AG20443 (cell line): ENCODE results near the gene OR9A2.
A peak's percentile ranks its signal among the peaks of the same experiment; 100 is the strongest.

Experiments used
- DNase-seq: peaks from one replicate; pipeline ENCODE4 v3.0.0; 2012; ENCODE audit warnings: low spot score, mixed read lengths

Gene OR9A2, protein sequence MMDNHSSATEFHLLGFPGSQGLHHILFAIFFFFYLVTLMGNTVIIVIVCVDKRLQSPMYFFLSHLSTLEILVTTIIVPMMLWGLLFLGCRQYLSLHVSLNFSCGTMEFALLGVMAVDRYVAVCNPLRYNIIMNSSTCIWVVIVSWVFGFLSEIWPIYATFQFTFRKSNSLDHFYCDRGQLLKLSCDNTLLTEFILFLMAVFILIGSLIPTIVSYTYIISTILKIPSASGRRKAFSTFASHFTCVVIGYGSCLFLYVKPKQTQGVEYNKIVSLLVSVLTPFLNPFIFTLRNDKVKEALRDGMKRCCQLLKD

GRCh38 chr7:143027032-143027431 is at the start of gene OR9A2:
Gene OR9A2, minus strand, starts transcription at chr7:143027132. Its CDS starts 0 bp downstream, at chr7:143027132.
- DNase-seq: no peak

DNA sequence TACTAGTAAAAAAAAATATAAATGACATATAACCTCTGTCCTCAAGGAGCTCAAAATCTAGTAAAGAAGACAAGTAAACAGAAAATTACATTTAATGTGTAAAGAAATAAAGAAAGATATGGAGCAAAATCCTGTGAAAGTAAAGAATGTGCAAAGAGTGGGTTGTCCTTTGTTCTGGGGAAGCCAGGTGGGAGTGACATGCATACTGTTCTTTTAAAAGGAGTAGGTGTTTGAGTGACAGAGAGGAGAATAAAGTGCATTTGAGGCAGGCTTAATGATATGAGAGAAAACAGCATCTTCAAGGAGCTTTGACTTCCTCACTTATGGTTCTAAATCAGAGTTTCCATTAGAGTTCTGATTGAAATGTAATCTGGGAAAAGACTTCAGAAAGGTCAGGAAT is 47.2 kb upstream of the OR9A2 start:
- no peak for DNase-seq

DNA sequence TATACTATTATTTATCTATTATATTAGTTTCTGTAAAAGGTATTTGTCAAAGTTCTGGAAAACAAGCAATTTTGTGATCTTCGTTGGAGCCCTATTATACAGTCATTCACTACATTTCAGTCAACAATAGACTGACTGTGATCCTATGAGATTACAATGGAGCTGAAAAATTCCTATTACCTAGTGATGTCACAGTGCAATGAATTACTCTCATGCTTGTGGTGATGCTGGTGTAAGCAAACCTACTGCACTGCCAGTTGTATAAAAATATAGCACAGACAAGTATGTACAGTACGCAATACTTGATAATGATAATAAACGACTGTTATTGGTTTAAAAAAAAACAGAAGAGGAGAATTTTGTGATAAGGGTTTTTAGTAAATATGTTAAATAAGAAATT is 46.6 kb upstream of the OR9A2 start:
- no peak for DNase-seq

- DNase-seq: no peak
Observed at GRCh38 chr7:143069912-143070500, 43.1 kb upstream of the OR9A2 start.

GRCh38 chr7:143068446-143068845 is 41.5 kb upstream of the OR9A2 start:
- no peak for DNase-seq

DNA sequence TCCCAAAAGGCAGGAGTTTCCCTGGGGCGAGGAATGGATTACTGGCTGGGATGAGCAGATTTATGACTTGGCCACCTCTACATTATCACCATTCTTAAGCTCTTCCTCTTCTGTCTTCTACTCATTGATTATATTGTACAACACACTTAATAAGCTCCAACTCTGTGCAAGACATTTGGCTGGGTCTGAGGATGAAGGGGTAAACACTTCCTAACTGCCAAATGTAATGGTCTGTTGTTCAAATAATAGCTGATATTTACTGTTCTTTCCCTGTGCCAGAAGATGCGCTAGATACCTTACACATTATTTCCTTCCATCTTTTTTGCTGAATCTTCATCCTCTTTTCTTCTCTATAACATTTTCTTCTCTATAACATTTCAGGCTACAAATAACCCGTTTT is 36.8 kb upstream of the OR9A2 start:
- DNase-seq: no peak

- no peak for DNase-seq
Observed at GRCh38 chr7:143055754-143056153, 28.8 kb upstream of the OR9A2 start.

DNA sequence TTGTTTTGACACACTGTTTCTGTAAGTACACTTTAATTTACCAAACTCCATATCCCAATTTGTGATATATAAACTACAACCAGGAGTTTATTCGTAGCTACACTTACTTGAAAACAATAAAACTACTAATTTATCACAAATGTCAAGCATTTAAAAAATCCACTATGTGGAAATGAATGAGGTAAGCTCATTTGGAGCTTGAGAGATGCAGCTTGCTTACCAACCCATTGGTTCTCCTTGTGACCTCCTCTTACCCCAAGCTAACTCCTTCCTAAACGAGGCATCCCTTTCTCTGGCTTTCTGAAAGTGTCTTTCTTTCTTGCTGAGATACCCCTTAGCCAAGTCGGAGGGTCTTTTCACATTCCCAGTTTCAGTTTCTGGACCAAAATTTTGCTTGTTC is 27.7 kb upstream of the OR9A2 start:
- no peak for DNase-seq

GRCh38 chr7:143052041-143052440 is 25.1 kb upstream of the OR9A2 start, which contains the start of gene OR6V1:
Gene OR6V1, plus strand, starts transcription at chr7:143052341. Its CDS starts 0 bp downstream, at chr7:143052341.
- DNase-seq: no peak

- no peak for DNase-seq
Observed at GRCh38 chr7:143050931-143051330, 24.0 kb upstream of the OR9A2 start.

- peak; percentile 24 for DNase-seq
Observed at GRCh38 chr7:143049362-143049761, 22.4 kb upstream of the OR9A2 start.

DNA sequence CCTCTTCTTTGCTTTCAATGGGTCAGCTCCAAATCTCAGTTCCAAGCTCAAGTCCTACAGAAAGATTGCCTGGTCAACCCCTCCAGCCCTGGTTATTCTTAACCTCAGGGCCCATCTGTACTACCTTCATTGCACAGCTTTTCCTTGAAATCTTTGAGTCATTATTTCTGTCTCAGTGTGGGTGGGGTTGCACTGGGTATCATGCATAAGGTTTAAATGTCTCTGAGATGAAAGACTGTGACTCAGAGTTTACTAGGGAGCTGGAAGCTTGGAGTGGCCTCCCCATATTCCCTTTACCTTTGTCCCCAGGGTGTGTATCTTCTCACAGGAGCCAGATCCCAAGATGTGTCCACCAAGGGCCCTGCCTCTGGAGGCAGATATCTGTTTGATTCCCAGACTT is 21.9 kb upstream of the OR9A2 start:
- no peak for DNase-seq

DNA sequence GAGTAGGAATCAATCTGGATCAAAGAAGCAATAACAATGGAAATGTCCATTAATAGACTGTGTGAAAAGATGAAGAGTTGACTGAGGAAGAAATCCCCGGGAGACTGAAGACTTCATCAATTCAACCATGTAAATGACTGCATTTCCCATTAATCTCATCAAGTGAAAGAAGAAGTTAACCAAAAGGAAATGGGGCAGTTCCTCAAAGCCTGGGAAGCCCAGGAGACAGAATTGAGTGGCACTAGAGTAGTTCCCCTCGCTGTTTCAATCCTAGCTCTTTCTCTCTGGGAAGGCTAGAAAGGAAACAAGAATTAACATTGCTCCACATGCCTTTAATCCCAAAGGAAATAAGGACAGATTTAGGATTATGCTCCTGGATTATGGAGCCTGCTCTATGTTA is 20.4 kb upstream of the OR9A2 start:
- no peak for DNase-seq

DNA sequence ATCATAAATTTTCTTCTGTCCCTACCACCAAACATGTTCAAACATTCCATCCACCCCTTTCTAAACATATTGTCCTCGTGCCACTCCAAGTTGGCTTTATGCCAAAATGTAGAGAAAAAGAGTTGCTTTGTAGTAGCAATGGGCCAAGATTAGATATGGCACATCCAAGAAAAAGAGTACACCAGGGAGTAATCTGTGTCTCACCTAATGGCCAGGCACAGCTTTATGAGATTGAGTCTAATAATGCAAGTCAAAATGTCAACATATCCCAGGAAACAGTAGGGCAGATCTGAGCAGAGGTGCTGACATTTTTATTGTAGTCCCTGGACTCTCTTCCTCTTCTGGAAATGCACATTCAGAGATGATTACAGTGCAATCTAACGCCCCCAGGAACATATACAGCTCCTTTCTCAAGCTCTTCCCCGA is 19.5 kb upstream of the OR9A2 start:
- no peak for DNase-seq

- DNase-seq: no peak
Observed at GRCh38 chr7:143043391-143043790, 16.5 kb upstream of the OR9A2 start.

GRCh38 chr7:143042790-143043271 is 15.9 kb upstream of the OR9A2 start:
- DNase-seq: peak; percentile 24

DNA sequence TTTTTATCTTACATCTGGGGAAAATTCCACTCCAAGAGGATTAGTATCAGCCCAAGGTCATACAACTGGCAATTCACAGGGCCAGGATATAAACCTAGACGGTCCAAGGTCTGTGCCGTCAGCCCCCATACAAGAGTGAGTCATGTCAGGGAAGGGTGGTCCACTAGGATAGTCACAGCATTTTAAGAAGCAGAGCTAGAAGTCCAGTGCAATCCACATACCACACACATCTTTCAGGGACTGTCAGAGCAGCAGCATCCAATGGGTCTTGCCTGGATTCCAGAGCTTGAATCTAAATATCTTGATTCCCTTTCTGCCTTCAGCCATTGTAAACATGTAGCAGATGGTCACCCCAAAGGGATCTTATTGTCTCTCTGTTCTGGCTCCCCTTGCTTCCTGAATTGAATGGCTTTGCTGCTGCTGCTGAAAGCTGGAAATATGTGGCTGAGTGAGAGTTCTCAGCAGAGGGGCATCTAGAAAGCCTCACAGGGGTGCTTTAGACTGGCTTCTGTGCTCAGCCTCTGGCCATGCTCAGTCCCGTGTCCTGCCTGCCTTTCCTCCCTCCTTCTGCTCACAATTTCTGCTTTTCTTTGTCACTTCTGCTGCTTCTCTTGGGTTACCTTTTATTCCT is 15.3 kb upstream of the OR9A2 start:
- DNase-seq: no peak

GRCh38 chr7:143041346-143041745 is 14.4 kb upstream of the OR9A2 start:
- DNase-seq: no peak

GRCh38 chr7:143040209-143040715 is 13.3 kb upstream of the OR9A2 start:
- DNase-seq: no peak

- DNase-seq: no peak
Observed at GRCh38 chr7:143038635-143039034, 11.7 kb upstream of the OR9A2 start.

- no peak for DNase-seq
Observed at GRCh38 chr7:143027683-143028082, 751 bp upstream of the OR9A2 start.

- no peak for DNase-seq
Observed at GRCh38 chr7:143025371-143025770, 1.6 kb downstream of the OR9A2 start.

DNA sequence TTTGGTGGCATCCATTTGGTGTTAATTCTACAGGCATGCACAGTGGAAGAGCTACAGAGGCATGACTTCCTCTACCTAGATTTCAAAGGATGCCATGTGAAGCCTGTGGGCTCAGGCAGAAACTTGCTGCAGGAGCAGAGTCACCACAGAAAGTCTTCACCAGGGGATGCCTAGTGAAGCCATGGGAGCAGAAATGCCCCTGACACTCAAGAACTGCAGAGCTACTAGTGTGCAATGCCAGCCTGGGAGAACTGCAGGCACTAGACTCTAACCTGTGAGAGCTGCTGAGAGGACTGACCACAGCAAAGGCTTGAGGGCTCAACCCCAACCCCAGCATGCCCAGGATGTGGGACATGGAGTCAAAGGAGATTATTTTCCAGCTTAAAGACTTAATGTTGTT is 3.9 kb downstream of the OR9A2 start:
- no peak for DNase-seq
